HG03064 (cell line): ENCODE measurements around the gene PARD3B.

Experiments
- ATAC-seq: cut with Tn5 transposase; IDR thresholded peaks from one replicate; pipeline ENCODE4 v1.9.1; 2021; ENCODE audit warnings: low read depth; ENCODE audit not compliant: unreplicated experiment

PARD3B gene

DNA sequence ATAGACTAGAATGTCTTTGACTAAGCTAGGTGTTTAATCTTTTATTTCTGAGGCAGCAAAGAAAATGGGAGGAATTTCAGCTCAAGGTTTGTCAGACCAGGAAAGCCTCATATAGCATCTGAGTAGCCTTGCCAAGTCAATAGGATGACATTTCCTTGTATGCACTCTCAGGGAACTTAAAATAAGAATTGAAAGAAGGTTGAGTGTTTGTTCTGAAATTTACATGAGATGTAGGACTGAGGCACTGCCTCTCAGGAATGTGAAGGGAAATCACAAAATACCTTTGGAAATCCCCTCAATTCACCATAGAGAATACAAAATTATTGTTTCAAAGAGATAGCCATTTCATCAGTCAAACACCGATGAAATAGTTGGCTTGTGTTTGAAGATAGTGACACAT, 745.0 kb downstream of the PARD3B start:
- ATAC-seq, result no peak

- ATAC-seq, result no peak
Observed at GRCh38 chr2:205292665-205293295, 747.5 kb downstream of the PARD3B start.

DNA sequence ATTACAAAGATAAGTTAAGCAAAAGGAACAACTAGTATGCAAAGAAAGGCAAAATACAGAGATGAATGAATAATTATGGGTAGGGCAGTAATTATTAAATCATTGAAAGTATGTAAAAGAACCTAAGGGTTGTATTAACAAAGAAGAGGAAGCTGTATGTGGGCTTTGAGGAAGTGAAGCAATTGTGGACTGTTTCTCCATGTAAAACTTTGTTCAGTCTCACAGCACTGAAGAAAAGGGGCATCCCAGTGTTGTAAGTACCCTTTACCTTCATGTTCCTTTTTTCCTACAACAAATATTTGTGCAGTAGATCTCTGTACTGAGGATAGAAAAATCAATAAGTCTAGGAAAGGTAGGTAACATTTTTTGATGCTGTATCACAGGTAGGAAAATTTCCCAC, 748.3 kb downstream of the PARD3B start:
- ATAC-seq, result no peak

GRCh38 chr2:205296959-205297358, 751.7 kb downstream of the PARD3B start:
- ATAC-seq, result no peak

- ATAC-seq, result no peak
Observed at GRCh38 chr2:205297368-205297767, 752.1 kb downstream of the PARD3B start.

DNA sequence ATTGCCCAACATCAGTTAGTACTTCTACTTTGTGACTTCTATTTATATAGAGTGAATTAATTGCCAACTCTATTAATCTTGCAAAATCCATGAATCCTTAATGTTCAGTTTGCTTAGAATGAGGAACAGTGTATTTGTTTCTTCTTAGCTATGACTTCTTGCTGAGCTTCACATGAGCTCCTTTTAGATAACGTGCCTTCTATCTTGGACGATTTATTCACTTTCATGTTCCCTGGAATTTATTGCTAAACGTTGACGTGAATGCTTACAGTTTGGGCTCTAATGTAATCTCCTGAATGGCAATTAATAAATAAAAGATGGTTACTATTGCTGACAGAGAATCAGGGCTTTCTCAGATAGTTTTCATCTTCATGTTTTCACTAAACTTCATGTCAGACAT, 752.6 kb downstream of the PARD3B start:
- no peak for ATAC-seq

DNA sequence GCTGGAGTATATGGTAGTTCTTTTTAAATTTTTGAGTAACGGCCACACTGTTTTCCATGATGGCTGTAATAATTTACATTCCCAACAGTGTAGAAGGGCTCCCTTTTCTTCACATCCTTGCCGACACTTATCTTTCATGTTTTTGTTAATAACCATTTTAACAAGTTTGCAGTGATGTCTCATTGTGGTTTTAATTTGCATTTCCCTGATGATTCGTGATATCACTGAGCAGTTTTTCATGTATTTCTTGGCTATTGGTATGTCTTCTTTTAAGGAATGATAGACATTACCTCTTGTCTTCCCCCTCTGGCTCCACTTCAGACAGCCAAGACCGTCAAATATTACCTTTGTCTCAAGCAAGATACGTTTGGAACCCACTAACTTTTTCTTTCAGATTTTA, 765.9 kb downstream of the PARD3B start:
- no peak for ATAC-seq

DNA sequence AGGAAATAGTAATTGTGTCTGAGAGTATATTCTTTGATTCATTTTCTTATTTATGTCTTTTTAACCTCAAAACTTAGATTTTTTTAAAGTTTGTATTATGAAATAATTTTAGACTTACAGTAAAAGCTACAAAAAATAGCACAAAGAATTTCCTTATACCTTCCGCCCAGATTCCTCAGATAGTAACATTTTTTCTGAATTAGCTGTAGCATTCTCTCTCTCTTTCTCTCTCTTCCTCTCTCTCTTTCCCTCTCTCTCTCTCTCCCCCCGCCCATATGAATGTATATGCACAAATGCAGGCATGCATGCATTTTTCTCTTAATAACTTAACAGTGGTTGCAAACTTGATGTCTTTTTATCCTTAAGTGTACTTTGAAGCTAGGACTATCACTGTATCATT, 776.0 kb downstream of the PARD3B start:
- ATAC-seq, result no peak

DNA sequence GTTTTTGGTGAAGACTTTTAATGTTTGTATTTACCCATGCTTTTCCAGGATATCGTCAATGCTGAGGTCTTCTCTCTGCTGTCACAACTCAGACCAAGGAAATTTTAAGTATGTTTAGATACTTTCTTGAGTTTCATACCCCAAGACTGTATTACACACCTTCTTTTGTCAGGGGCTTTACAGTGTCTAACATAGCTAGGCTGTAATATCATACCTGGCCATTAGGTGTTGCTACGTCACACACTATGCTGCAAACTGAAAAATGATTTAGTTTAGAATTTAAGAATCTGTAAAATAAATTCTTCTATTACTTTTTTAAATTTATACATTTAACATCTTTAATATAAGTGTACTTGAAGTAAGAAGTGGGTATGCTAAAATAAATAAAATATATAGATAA, 778.7 kb downstream of the PARD3B start:
- ATAC-seq, result no peak

- ATAC-seq, result peak; percentile 56
Observed at GRCh38 chr2:205324355-205324754, 779.1 kb downstream of the PARD3B start.

DNA sequence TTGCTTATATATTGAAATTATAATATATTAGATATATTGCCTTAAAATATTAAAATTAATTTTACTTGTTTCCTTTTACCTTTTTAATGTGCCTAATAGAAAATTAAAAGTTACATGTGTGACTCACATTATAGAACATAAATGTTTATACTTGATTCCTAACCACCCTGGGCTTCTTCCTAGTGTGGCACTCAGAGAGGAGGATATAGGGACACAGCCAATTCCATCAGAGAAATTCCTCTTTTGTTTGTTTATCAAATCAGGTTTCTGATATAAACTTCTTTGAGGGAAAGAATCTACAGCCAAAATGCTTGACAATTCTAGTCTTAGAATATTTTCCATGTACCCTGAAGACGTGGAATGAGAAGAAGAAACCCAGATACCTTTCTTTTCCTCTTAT, 788.1 kb downstream of the PARD3B start:
- ATAC-seq, result no peak

DNA sequence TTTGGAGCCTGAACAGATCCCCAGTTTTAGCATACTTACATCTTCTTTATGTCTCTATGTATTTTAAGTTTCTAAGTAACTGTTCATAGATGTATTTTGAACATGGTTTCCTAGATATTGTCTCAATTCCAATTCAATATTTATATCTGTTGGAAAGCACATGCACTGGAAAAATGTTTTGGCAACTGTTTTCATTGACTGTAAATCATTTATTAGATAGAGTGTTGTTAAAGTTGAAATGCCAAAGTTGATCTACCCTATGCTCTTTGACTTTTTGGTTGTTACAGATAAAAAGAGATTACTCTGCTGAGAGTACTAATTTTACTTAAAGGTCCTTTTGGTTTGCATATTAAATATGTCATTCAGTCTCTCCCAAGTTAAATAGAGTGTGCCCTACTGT, 792.0 kb downstream of the PARD3B start:
- no peak for ATAC-seq

- no peak for ATAC-seq
Observed at GRCh38 chr2:205338156-205338555, 792.9 kb downstream of the PARD3B start.

DNA sequence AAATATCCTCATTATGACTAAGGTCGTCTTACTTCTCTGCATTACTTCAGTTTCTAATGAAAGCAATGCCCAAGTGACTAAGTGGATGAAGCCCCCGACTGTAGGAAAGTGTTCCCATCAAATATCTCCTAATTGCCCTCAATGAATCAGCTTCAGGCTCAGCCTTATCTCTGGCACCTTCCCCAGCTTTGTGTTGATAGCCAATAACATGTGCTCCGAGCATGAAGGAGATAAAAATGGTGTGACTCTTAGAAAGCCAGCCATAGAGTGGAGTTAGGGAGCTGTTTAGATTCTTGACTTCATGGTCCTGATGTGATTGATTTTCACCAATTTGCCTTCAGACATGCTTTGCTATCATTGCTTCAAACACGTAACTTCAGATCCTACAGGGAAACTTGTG, 797.8 kb downstream of the PARD3B start:
- no peak for ATAC-seq

GRCh38 chr2:205346649-205347048, 801.4 kb downstream of the PARD3B start:
- ATAC-seq, result no peak

DNA sequence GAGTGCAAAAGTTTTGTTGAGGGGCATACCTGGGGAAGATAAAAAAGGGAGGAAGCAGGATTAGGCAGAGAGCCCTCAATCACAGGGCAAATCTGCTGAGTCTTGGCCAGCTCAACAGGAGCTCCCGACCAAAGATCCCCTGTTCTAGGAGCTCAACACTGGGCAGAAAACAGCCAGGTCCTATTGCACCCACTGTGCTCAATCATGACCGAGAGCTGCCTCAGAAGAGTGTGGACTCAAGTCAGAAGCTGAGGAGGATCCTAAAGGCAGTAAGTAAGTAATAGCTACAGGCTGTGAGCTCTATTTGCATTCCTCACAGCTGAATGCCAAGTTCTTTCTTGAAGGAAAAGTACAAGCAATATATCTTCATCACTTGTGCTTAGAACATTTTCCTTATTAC, 802.6 kb downstream of the PARD3B start:
- no peak for ATAC-seq

DNA sequence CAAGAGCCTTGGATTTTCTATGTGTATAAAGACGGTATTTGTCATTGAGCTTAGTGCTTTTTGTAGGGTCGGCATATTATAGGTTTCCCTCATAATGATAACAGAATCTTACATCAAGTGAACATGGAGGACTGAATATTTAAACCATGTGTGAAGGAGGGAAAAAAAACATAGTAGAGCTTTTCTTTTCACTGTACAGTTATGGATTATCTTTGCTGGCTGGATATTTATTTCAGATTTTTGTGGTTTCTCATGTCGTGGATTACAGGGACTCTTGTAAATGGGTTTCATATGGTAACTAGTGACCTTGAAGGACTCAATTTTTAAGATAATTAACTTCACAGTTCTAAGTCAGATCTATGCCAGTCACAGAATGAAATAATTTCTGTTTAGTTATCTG, 806.8 kb downstream of the PARD3B start:
- ATAC-seq, result no peak

DNA sequence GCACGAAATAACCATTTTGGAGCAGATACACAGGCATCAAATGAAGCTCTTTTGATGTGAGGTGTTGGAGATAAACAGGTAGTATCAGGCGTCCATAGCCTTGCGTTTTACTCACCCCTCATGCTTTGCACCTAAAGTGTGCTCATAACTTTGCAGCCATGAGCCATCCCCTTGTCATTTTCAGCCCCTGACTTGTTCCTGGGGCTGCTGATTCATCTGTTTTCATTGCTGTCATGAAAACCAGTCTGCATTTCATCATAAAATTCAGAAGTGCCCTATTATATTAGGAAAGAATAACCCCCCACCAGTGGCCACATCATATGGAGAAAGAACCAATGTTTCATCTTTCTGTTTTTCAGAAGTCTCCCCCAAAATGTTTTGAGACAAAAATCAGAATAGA, 807.3 kb downstream of the PARD3B start:
- ATAC-seq, result no peak

GRCh38 chr2:205357732-205358131, 812.5 kb downstream of the PARD3B start:
- no peak for ATAC-seq

DNA sequence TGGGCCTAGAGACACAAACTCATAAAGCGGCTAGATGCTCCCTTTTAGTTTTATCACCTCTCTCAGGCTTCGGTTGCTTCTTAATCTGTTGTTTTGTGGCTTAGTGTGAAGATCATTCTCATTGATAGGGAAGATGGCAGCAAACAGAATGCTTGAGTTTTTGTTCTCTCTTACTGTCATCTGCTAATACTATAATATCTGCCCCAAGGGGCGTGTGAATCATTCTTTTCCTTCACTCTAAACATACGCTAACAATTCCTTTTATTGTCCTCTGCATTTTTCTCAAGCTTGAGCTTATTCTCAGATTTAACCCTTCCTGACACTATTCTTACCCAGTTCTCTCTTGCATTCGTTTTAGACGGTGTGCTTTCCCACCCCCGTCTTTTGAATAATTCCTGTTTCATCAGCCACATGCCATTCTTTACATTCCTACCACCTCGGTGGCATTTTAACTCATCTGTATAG, 813.1 kb downstream of the PARD3B start:
- ATAC-seq, result no peak

- no peak for ATAC-seq
Observed at GRCh38 chr2:205361272-205361671, 816.0 kb downstream of the PARD3B start.

DNA sequence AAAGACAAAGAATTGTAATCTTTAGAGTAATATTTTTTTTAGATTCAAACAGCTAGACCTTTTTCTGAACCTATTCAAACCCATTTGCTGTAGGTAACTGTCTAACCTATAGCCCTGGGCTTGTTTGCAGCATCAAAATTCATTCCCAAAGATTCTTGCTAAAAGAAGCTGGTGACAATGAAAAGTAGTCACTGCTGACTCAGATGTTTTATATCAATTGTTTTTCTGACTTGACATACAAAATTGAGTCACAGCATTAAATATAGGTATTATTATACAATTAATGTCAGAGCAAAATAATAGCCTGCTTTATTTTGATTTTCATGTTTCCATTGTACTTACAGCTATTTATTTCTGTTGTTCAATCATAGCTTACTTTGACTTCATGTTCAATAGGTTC, 816.7 kb downstream of the PARD3B start:
- no peak for ATAC-seq

DNA sequence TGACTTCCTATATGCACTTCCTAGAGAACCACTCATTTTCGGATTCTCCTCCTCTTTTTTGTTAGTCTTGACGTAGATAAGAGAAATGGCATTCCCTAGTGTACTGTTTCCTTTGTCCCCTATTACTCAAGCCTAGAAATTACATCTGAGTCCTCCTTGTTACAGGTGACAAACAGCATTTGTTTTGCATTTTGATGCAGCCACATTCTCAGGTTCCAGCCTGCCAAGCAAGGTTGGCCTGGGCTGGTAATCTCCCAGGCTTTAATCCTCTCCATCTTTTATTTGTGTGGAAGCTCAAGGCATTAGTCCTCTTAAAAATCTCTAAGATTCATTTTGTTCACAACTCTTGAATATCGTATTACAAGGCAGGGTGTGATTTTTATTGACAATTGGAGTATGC, 819.0 kb downstream of the PARD3B start:
- no peak for ATAC-seq
